T-cell (primary cell): ENCODE results near the gene SYNE2. TPM values are rescaled to one million over a fixed set of nuclear protein-coding genes. Genes with fewer than 3 reads are reported as not detected.
A peak's percentile ranks its signal among the peaks of the same experiment; 100 is the strongest.

Source experiments
- ATAC-seq, 4 experiments: fragments of 200-7000 bp in 3 of 4; fragments of 150-1000 bp in 1 of 4; cut with Tn5 transposase; replicated peaks in 1 of 4; 1 replicate in 3 of 4; 2 replicates in 1 of 4; pipeline ENCODE4 v1.10.0; 2021; ENCODE audit warnings: moderate library complexity in 3 of 4, mild to moderate bottlenecking in 2 of 4, moderate number of reproducible peaks in 1 of 4
- CTCF ChIA-PET, 2 donors: fragments of 300-600 bp; sonication (Branson Sonifier 250); formaldehyde crosslinking; loops; one replicate each; lab custom pipeline; 2022; ENCODE audit warnings: antibody characterized with exemption in 2 of 2; lab: Charles Lee
- POLR2A ChIA-PET, 2 donors: fragments of 300-600 bp; sonication (Branson Sonifier 250); formaldehyde crosslinking; loops; one replicate each; lab custom pipeline; 2022; ENCODE audit warnings: antibody characterized with exemption in 2 of 2; lab: Charles Lee
- DNase-seq, 35 experiments: peaks; one replicate each; pipeline versions ENCODE4 v3.0.0 to v3.0.0-alpha.2; 2013 to 2023
- H3K27ac ChIP-seq: one replicate; pipeline ENCODE4 v1.5.1; 2013; ENCODE audit warnings: low read length
- H3K27me3 ChIP-seq, 2 experiments: replicated peaks in 1 of 2; 1 replicate in 1 of 2; 2 replicates in 1 of 2; pipeline versions ENCODE4 v1.6.1 to v1.7.0; 2013; ENCODE audit warnings: low read length in 1 of 2, mixed read lengths in 1 of 2; ENCODE audit not compliant: control insufficient read depth in 2 of 2, insufficient read depth in 2 of 2; ENCODE audit errors: extremely low read depth in 1 of 2
- H3K36me3 ChIP-seq, 2 donors: 1 replicate in 1 of 2; 2 replicates in 1 of 2; pipeline versions ENCODE4 v1.6.1 to v1.7.0; 2013; ENCODE audit warnings: low read length in 1 of 2; ENCODE audit not compliant: control insufficient read depth in 2 of 2, insufficient read depth in 1 of 2; ENCODE audit errors: extremely low read depth in 1 of 2
- H3K4me1 ChIP-seq, 2 experiments: 1 replicate in 1 of 2; 2 replicates in 1 of 2; pipeline versions ENCODE4 v1.6.1 to v1.7.0; 2013; ENCODE audit warnings: low read length in 2 of 2, mixed read lengths in 1 of 2; ENCODE audit not compliant: insufficient read depth in 2 of 2, control insufficient read depth in 1 of 2; ENCODE audit errors: extremely low read depth in 1 of 2
- H3K4me3 ChIP-seq, 2 donors: 1 replicate in 1 of 2; 2 replicates in 1 of 2; pipeline versions ENCODE4 v1.5.1 to v1.7.0; 2013; ENCODE audit warnings: mild to moderate bottlenecking in 2 of 2, low read length in 1 of 2, moderate library complexity in 1 of 2; ENCODE audit not compliant: control insufficient read depth in 1 of 2; ENCODE audit errors: extremely low read depth in 1 of 2
- H3K9me3 ChIP-seq: 2 replicates; pipeline ENCODE4 v1.7.0; 2013
- H3K27ac Mint-ChIP-seq, 2 donors: one replicate each; pipeline ENCODE4 v1.8.0; 2020 to 2021; ENCODE audit warnings: mild to moderate bottlenecking in 2 of 2, mixed read lengths in 2 of 2
- H3K27me3 Mint-ChIP-seq, 2 donors: one replicate each; pipeline ENCODE4 v1.8.0; 2021 to 2022; ENCODE audit warnings: mixed read lengths in 2 of 2
- H3K36me3 Mint-ChIP-seq: one replicate; pipeline ENCODE4 v1.8.0; 2021; ENCODE audit warnings: mixed read lengths
- H3K4me1 Mint-ChIP-seq, 3 donors: one replicate each; pipeline ENCODE4 v1.8.0; 2020 to 2022; ENCODE audit warnings: mixed read lengths in 3 of 3, mild to moderate bottlenecking in 1 of 3
- H3K4me3 Mint-ChIP-seq, 3 donors: one replicate each; pipeline ENCODE4 v1.8.0; 2020 to 2022; ENCODE audit warnings: mild to moderate bottlenecking in 3 of 3, mixed read lengths in 3 of 3, moderate library complexity in 3 of 3
- H3K9me3 Mint-ChIP-seq, 3 donors: one replicate each; pipeline ENCODE4 v1.8.0; 2020 to 2022; ENCODE audit warnings: mixed read lengths in 3 of 3
- WGBS: methylation state at CpG from one replicate; pipeline ENCODE4 v1.1.5; 2013; ENCODE audit warnings: missing lambda C conversion rate; ENCODE audit not compliant: insufficient coverage; 5-methylcytosine and 5-hydroxymethylcytosine counted together
- total RNA-seq, 35 experiments: library from RNA in 6 of 35; stranded (reverse) in 6 of 35; fragments of 120-200 nt in 1 of 35; gene quantifications; one replicate each; pipeline versions ENCODE4 v1.2.1 to v1.2.4 and lab custom pipeline; 2013 to 2026

The SYNE2 gene
- total RNA-seq, 5 donors from 2014 or later (not counting 1 experiment from before 2014, with no cell fraction given), result 150 to 321 (median 229) TPM

- WGBS, result 64% methylated on average over 14 of the region's 14 CpGs
- H3K4me1 ChIP-seq, result no peaks in the 10 kb centered on the region
- DNase-seq (no peak), ATAC-seq (peak in 1 of 4 experiments; percentile 20)
- no peaks in the 10 kb centered on the region for H3K9me3 Mint-ChIP-seq
- POLR2A ChIA-PET, result no interaction called here
- no peaks in the 10 kb centered on the region for H3K9me3 ChIP-seq
- peaks cover 19 to 99% of the 10 kb centered on the region in 2 donors for H3K36me3 ChIP-seq
- no peak overlapping the region for H3K4me3 Mint-ChIP-seq
- no peak overlapping the region for H3K27ac Mint-ChIP-seq
- no peak overlapping the region for H3K4me3 ChIP-seq
- peaks cover 67% of the 10 kb centered on the region for H3K36me3 Mint-ChIP-seq
- H3K27me3 Mint-ChIP-seq, result no peaks in the 10 kb centered on the region
- H3K27ac ChIP-seq, result no peak overlapping the region
- CTCF ChIA-PET, result no interaction called here
- H3K4me1 Mint-ChIP-seq, result peaks cover 0 to 2% (median 0%) of the 10 kb centered on the region in 3 donors
- no peaks in the 10 kb centered on the region for H3K27me3 ChIP-seq
Observed at GRCh38 chr14:64220466-64220865, 367.7 kb downstream of the SYNE2 start.

GRCh38 chr14:64221391-64222003 is 368.7 kb downstream of the SYNE2 start:
- H3K4me3 ChIP-seq, result no peak overlapping the region
- H3K27me3 Mint-ChIP-seq, result no peaks in the 10 kb centered on the region
- H3K4me1 ChIP-seq, result no peaks in the 10 kb centered on the region
- no peaks in the 10 kb centered on the region for H3K9me3 Mint-ChIP-seq
- H3K36me3 Mint-ChIP-seq, result peaks cover 61% of the 10 kb centered on the region
- H3K36me3 ChIP-seq, result peaks cover 19 to 94% of the 10 kb centered on the region in 2 donors
- no peak overlapping the region for H3K27ac Mint-ChIP-seq
- H3K27me3 ChIP-seq, result no peaks in the 10 kb centered on the region
- DNase-seq, result no peak
- no peak overlapping the region for H3K4me3 Mint-ChIP-seq
- POLR2A ChIA-PET, result no interaction called here
- peaks cover 0 to 2% (median 0%) of the 10 kb centered on the region in 3 donors for H3K4me1 Mint-ChIP-seq
- CTCF ChIA-PET, result no interaction called here
- WGBS, result 85% methylated on average over 12 of the region's 14 CpGs
- no peaks in the 10 kb centered on the region for H3K9me3 ChIP-seq
- no peak overlapping the region for H3K27ac ChIP-seq
- no peak for ATAC-seq

- H3K9me3 ChIP-seq, result no peaks in the 10 kb centered on the region
- ChIA-PET POLR2A (no interaction called here), CTCF (interaction anchor here in 1 of 2 donors (0.6 kb wide), 1 partner anchor 76 kb away, joined by 4 read pairs; no protein-coding TSS in a partner anchor)
- no peak for DNase-seq
- WGBS, result 96% methylated on average over 9 of the region's 10 CpGs
- peaks cover 11 to 88% of the 10 kb centered on the region in 2 donors for H3K36me3 ChIP-seq
- H3K4me1 ChIP-seq, result no peaks in the 10 kb centered on the region
- peaks cover 0 to 2% (median 0%) of the 10 kb centered on the region in 3 donors for H3K4me1 Mint-ChIP-seq
- ATAC-seq, result no peak
- peaks cover 54% of the 10 kb centered on the region for H3K36me3 Mint-ChIP-seq
- no peaks in the 10 kb centered on the region for H3K27me3 ChIP-seq
- H3K9me3 Mint-ChIP-seq, result no peaks in the 10 kb centered on the region
- no peak overlapping the region for H3K4me3 ChIP-seq
- H3K27ac ChIP-seq, result no peak overlapping the region
- no peak overlapping the region for H3K27ac Mint-ChIP-seq
- H3K4me3 Mint-ChIP-seq, result no peak overlapping the region
- no peaks in the 10 kb centered on the region for H3K27me3 Mint-ChIP-seq
Observed at GRCh38 chr14:64225151-64225757, 372.4 kb downstream of the SYNE2 start.

- CTCF ChIA-PET, result no interaction called here
- Histone ChIP-seq H3K4me3 (no peak overlapping the region), H3K36me3 (peaks cover 4 to 69% of the 10 kb centered on the region in 2 donors), H3K4me1 (no peaks in the 10 kb centered on the region), H3K9me3 (no peaks in the 10 kb centered on the region), H3K27ac (no peak overlapping the region), H3K27me3 (no peaks in the 10 kb centered on the region)
- Mint-ChIP-seq H3K36me3 (peaks cover 51% of the 10 kb centered on the region), H3K9me3 (no peaks in the 10 kb centered on the region), H3K27me3 (no peaks in the 10 kb centered on the region), H3K4me3 (no peak overlapping the region), H3K27ac (no peak overlapping the region), H3K4me1 (peaks cover 0 to 5% (median 0%) of the 10 kb centered on the region in 3 donors)
- WGBS, result no CpG with 5 or more reads among the region's 1 CpG
- POLR2A ChIA-PET, result interaction anchor here in 1 of 2 donors (0.6 kb wide), 1 partner anchor 556 kb away, joined by 3 read pairs; no protein-coding TSS in a partner anchor
- DNase-seq (no peak), ATAC-seq (no peak)
Observed at GRCh38 chr14:64227856-64228255, 375.1 kb downstream of the SYNE2 start.

GRCh38 chr14:64229489-64229888 is 376.7 kb downstream of the SYNE2 start:
- WGBS, result no CpG with 5 or more reads among the region's 3 CpGs
- Histone ChIP-seq H3K9me3 (no peaks in the 10 kb centered on the region), H3K27ac (no peak overlapping the region), H3K27me3 (no peaks in the 10 kb centered on the region), H3K4me1 (no peaks in the 10 kb centered on the region), H3K4me3 (no peak overlapping the region), H3K36me3 (peaks cover 4 to 54% of the 10 kb centered on the region in 2 donors)
- peak overlapping the region in 1 of 2 donors; percentile 22 for H3K27ac Mint-ChIP-seq
- DNase-seq (no peak), ATAC-seq (no peak)
- H3K4me3 Mint-ChIP-seq, result no peak overlapping the region
- ChIA-PET CTCF (interaction anchor here in 1 of 2 donors (0.5 kb wide), 1 partner anchor 76 kb away, joined by 3 read pairs; no protein-coding TSS in a partner anchor), POLR2A (interaction anchor here in 1 of 2 donors (0.6 kb wide), 1 partner anchor 273 kb away, joined by 4 read pairs; no protein-coding TSS in a partner anchor)
- H3K27me3 Mint-ChIP-seq, result no peaks in the 10 kb centered on the region
- peaks cover 0 to 5% (median 0%) of the 10 kb centered on the region in 3 donors for H3K4me1 Mint-ChIP-seq
- H3K9me3 Mint-ChIP-seq, result no peaks in the 10 kb centered on the region
- H3K36me3 Mint-ChIP-seq, result peaks cover 39% of the 10 kb centered on the region

GRCh38 chr14:64232095-64232838 is 379.5 kb downstream of the SYNE2 start:
- no peak overlapping the region for H3K4me3 ChIP-seq
- H3K27ac ChIP-seq, result no peak overlapping the region
- no peaks in the 10 kb centered on the region for H3K9me3 ChIP-seq
- no peaks in the 10 kb centered on the region for H3K27me3 Mint-ChIP-seq
- WGBS, result 81% methylated on average over 4 of the region's 9 CpGs
- no peaks in the 10 kb centered on the region for H3K27me3 ChIP-seq
- POLR2A ChIA-PET, result no interaction called here
- ATAC-seq (peak in 2 of 4 experiments; percentile 27 to 28), DNase-seq (no peak)
- CTCF ChIA-PET, result no interaction called here
- no peak overlapping the region for H3K4me3 Mint-ChIP-seq
- H3K4me1 ChIP-seq, result no peaks in the 10 kb centered on the region
- peaks cover 25% of the 10 kb centered on the region for H3K36me3 Mint-ChIP-seq
- peaks cover 0 to 31% of the 10 kb centered on the region in 2 donors for H3K36me3 ChIP-seq
- no peaks in the 10 kb centered on the region for H3K9me3 Mint-ChIP-seq
- peak overlapping the region; percentile 4 to 59 for H3K27ac Mint-ChIP-seq
- peaks cover 0 to 15% (median 7%) of the 10 kb centered on the region in 3 donors for H3K4me1 Mint-ChIP-seq
